Thymus (tissue), 11 donors: ENCODE data around the gene DNAJC22. TPM values are rescaled to one million over a fixed set of nuclear protein-coding genes. Genes with fewer than 3 reads are reported as not detected.
A peak's percentile ranks its signal among the peaks of the same experiment; 100 is the strongest.

Source experiments
- DNase-seq, 9 donors: peaks; one replicate each; pipeline ENCODE4 v3.0.0-alpha.2; 2013; ENCODE audit warnings: low spot score in 9 of 9, low read depth in 6 of 9, missing footprints in 1 of 9
- H3K27ac ChIP-seq, 2 donors: one replicate each; pipeline ENCODE4 v1.5.1; 2013; ENCODE audit warnings: control low read depth in 1 of 2, low read depth in 1 of 2, low read length in 1 of 2, mild to moderate bottlenecking in 1 of 2, moderate library complexity in 1 of 2
- H3K27me3 ChIP-seq, 2 donors: one replicate each; pipeline ENCODE4 v1.5.1; 2013; ENCODE audit warnings: low read length in 1 of 2; ENCODE audit not compliant: control insufficient read depth in 2 of 2, insufficient read depth in 1 of 2
- H3K36me3 ChIP-seq, 2 donors: one replicate each; pipeline ENCODE4 v1.5.1; 2013; ENCODE audit warnings: low read length in 1 of 2, mild to moderate bottlenecking in 1 of 2, moderate library complexity in 1 of 2; ENCODE audit not compliant: control insufficient read depth in 2 of 2, insufficient read depth in 2 of 2
- H3K4me1 ChIP-seq, 2 donors: one replicate each; pipeline ENCODE4 v1.5.1; 2013; ENCODE audit warnings: low read length in 2 of 2; ENCODE audit not compliant: control insufficient read depth in 2 of 2, insufficient read depth in 2 of 2
- H3K4me3 ChIP-seq, 2 donors: one replicate each; pipeline ENCODE4 v1.5.1; 2013; ENCODE audit warnings: low read length in 2 of 2, control low read depth in 1 of 2, mild to moderate bottlenecking in 1 of 2
- H3K9me3 ChIP-seq, 2 donors: one replicate each; pipeline ENCODE4 v1.5.1; 2013; ENCODE audit warnings: low read length in 1 of 2, mild to moderate bottlenecking in 1 of 2; ENCODE audit not compliant: control insufficient read depth in 2 of 2, insufficient read depth in 1 of 2
- WGBS: extraction: QIAGEN DNeasy Blood & Tissue Kit; methylation state at CpG from one replicate; pipeline ENCODE4 v1.1.7; 2013; 5-methylcytosine and 5-hydroxymethylcytosine counted together
- polyA plus RNA-seq: library from polyadenylated mRNA; stranded (reverse); fragments of 200-250 nt; gene quantifications from one replicate; pipeline ENCODE4 v1.2.3, GENCODE V29; 2013
- total RNA-seq: library from RNA; stranded (reverse); fragments of 120-200 nt; gene quantifications from one replicate; pipeline ENCODE4 v1.2.4, GENCODE V29; 2013
- donor health status: healthy.

The DNAJC22 gene
- total and polyA plus RNA-seq, 2 donors, result 0.09 to 0.27 TPM

- 21% methylated on average over 21 of the region's 21 CpGs for WGBS
- H3K4me1 ChIP-seq, result peaks cover 9 to 51% of the 10 kb centered on the region in 2 donors
- peaks cover 94 to 100% of the 10 kb centered on the region in 2 donors for H3K27me3 ChIP-seq
- H3K4me3 ChIP-seq, result no peak overlapping the region
- H3K9me3 ChIP-seq, result peaks cover 1 to 14% of the 10 kb centered on the region in 2 donors
- H3K27ac ChIP-seq, result no peak overlapping the region
- H3K36me3 ChIP-seq, result no peaks in the 10 kb centered on the region
- DNase-seq, result no peak
These were observed 5.0 kb upstream of the DNAJC22 start for GRCh38 chr12:49341777-49342065.

- H3K4me1 ChIP-seq, result peaks cover 13 to 51% of the 10 kb centered on the region in 2 donors
- H3K36me3 ChIP-seq, result no peaks in the 10 kb centered on the region
- H3K4me3 ChIP-seq, result peak overlapping the region in 1 of 2 donors; percentile 4
- H3K27ac ChIP-seq, result no peak overlapping the region
- H3K9me3 ChIP-seq, result peaks cover 1 to 9% of the 10 kb centered on the region in 2 donors
- H3K27me3 ChIP-seq, result peaks cover 95 to 100% of the 10 kb centered on the region in 2 donors
- WGBS, result 2% methylated on average over 58 of the region's 58 CpGs
- DNase-seq, result peak in 6 of 9 donors; percentile 34 to 81 (median 52)
These were observed 4.4 kb upstream of the DNAJC22 start for GRCh38 chr12:49342066-49342913.

- Histone ChIP-seq H3K4me3 (no peak overlapping the region), H3K27me3 (peaks cover 95 to 100% of the 10 kb centered on the region in 2 donors), H3K4me1 (peaks cover 16 to 51% of the 10 kb centered on the region in 2 donors), H3K27ac (no peak overlapping the region), H3K36me3 (no peaks in the 10 kb centered on the region), H3K9me3 (peaks cover 1 to 9% of the 10 kb centered on the region in 2 donors)
- peak in 1 of 9 donors; percentile 31 for DNase-seq
- 5% methylated on average over 33 of the region's 33 CpGs for WGBS
These were observed 3.6 kb upstream of the DNAJC22 start for GRCh38 chr12:49342914-49343731.

GRCh38 chr12:49344486-49345050 is 2.1 kb upstream of the DNAJC22 start:
- no peak overlapping the region for H3K4me3 ChIP-seq
- H3K9me3 ChIP-seq, result peaks cover 1 to 9% of the 10 kb centered on the region in 2 donors
- no peaks in the 10 kb centered on the region for H3K36me3 ChIP-seq
- 13% methylated on average over 15 of the region's 15 CpGs for WGBS
- H3K27me3 ChIP-seq, result peaks cover 95 to 100% of the 10 kb centered on the region in 2 donors
- H3K4me1 ChIP-seq, result peaks cover 16 to 50% of the 10 kb centered on the region in 2 donors
- no peak for DNase-seq
- H3K27ac ChIP-seq, result no peak overlapping the region

- peaks cover 1 to 9% of the 10 kb centered on the region in 2 donors for H3K9me3 ChIP-seq
- H3K4me3 ChIP-seq, result peak overlapping the region in 1 of 2 donors; percentile 19
- peaks cover 16 to 50% of the 10 kb centered on the region in 2 donors for H3K4me1 ChIP-seq
- no peak overlapping the region for H3K27ac ChIP-seq
- H3K27me3 ChIP-seq, result peaks cover 88 to 95% of the 10 kb centered on the region in 2 donors
- WGBS, result 2% methylated on average over 70 of the region's 70 CpGs
- no peak for DNase-seq
- H3K36me3 ChIP-seq, result no peaks in the 10 kb centered on the region
These were observed 1.4 kb upstream of the DNAJC22 start for GRCh38 chr12:49345051-49345824.

GRCh38 chr12:49345825-49346658 is 646 bp upstream of the DNAJC22 start:
- Histone ChIP-seq H3K27ac (no peak overlapping the region), H3K4me3 (peak overlapping the region in 1 of 2 donors; percentile 31), H3K4me1 (peaks cover 16 to 50% of the 10 kb centered on the region in 2 donors), H3K9me3 (peaks cover 1 to 9% of the 10 kb centered on the region in 2 donors), H3K27me3 (peaks cover 80 to 95% of the 10 kb centered on the region in 2 donors), H3K36me3 (no peaks in the 10 kb centered on the region)
- DNase-seq, result no peak
- 4% methylated on average over 61 of the region's 61 CpGs for WGBS

- peaks cover 0 to 1% of the 10 kb centered on the region in 2 donors for H3K9me3 ChIP-seq
- peaks cover 13 to 46% of the 10 kb centered on the region in 2 donors for H3K4me1 ChIP-seq
- H3K27ac ChIP-seq, result no peak overlapping the region
- peak in 4 of 9 donors; percentile 42 to 75 (median 65) for DNase-seq
- peak overlapping the region in 1 of 2 donors; percentile 24 for H3K4me3 ChIP-seq
- WGBS, result 17% methylated on average over 37 of the region's 37 CpGs
- no peaks in the 10 kb centered on the region for H3K36me3 ChIP-seq
- peaks cover 70 to 92% of the 10 kb centered on the region in 2 donors for H3K27me3 ChIP-seq
These were observed 864 bp downstream of the DNAJC22 start for GRCh38 chr12:49347311-49348193.
